T-helper 2 cell treated with Interferon-gamma antibody and Interleukin-4, amounts not matched to agents 100 ng/mL and 5 ng/mL, for 36 hours (primary cell): ENCODE results near the gene ZNF784. TPM values are rescaled to one million over a fixed set of nuclear protein-coding genes. Genes with fewer than 3 reads are reported as not detected.

Experiments used
- intact Hi-C: fragments of 100-400 bp; cut with micrococcal nuclease; formaldehyde crosslinking; loops from one replicate; pipeline ENCODE4 v1.15.1; 2023
- total RNA-seq: library from RNA; stranded (reverse); gene quantifications from 2 replicates; pipeline ENCODE4 v1.2.3, GENCODE V29; 2022

The ZNF784 gene
- total RNA-seq, 1 donor from 2014 or later, result 5.0 TPM

DNA sequence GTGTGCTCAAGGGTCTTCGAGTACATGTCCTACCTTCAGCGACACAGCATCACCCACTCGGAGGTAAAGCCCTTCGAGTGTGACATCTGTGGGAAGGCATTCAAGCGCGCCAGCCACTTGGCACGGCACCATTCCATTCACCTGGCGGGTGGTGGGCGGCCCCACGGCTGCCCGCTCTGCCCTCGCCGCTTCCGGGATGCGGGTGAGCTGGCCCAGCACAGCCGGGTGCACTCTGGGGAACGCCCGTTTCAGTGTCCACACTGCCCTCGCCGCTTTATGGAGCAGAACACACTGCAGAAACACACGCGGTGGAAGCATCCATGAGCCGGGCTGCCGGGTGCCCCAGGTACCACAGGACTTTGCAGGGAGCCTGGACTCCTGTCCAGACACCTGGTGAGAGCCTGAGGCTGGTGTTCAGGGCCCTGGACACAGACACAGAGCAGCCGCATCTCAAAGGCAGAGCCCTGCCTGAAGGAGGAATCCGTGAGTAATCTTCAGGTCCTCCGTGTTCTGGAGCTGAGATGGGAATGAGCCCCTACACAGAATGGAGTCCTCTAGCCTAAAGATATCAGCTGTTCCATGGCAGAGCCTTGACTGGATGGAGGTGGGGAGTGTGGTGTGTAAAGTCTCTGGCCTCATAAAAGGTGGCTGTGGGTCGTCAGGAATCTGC, 20.6 kb upstream of the ZNF784 start:
- intact Hi-C loops, result loop anchor here (5.0 kb wide), 1 partner anchor 1183 kb away; the partner anchor contains the start of gene LENG9

DNA sequence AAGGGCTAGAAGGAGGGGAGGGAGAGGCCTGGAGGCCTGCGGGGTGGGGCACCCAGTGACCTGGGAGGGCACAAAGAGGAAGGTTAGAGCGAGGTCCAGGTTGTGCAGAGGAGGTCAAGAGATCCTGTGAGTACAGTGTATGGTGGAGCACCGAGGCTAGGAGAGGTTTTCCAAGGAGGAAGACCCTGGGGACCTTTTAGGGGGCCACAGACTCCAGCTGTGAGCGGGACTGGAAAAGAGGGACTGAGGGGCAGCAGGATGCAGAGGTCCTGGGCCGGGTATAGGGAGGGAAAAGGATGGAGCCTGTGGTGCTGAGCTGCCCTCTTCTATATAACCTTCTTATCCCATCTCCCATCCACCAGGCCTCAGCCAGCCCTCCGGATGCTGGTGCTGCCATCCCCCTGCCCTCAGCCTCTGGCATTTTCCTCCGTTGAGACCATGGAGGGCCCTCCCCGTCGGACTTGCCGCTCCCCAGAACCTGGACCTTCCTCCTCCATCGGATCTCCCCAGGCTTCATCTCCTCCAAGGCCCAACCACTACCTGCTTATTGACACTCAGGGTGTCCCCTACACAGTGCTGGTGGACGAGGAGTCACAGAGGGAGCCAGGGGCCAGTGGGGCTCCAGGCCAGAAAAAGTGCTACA, 19.9 kb upstream of the ZNF784 start:
- intact Hi-C loops, result loop anchor here (5.0 kb wide), 1 partner anchor 1182 kb away; the partner anchor contains the start of gene LENG9

DNA sequence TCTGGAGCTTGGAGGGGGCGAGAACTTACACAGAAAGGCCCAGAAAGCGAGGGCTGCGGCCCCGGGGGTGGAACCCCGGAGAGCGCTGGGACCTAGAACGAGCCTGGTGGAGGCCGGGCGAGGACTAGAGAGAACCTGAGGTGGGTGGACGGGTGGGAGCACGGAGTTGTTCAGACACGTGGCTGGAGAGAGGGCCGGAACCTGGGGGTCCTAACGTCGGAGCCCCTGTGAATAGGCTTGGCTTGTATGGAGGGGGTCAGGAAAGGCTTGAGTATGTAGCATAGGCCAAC, 19.5 kb upstream of the ZNF784 start:
- intact Hi-C loops, result loop anchor here (1.0 to 5.0 kb wide), 3 partner anchors 9 to 1182 kb away; partner anchors contain the start of gene LENG9

DNA sequence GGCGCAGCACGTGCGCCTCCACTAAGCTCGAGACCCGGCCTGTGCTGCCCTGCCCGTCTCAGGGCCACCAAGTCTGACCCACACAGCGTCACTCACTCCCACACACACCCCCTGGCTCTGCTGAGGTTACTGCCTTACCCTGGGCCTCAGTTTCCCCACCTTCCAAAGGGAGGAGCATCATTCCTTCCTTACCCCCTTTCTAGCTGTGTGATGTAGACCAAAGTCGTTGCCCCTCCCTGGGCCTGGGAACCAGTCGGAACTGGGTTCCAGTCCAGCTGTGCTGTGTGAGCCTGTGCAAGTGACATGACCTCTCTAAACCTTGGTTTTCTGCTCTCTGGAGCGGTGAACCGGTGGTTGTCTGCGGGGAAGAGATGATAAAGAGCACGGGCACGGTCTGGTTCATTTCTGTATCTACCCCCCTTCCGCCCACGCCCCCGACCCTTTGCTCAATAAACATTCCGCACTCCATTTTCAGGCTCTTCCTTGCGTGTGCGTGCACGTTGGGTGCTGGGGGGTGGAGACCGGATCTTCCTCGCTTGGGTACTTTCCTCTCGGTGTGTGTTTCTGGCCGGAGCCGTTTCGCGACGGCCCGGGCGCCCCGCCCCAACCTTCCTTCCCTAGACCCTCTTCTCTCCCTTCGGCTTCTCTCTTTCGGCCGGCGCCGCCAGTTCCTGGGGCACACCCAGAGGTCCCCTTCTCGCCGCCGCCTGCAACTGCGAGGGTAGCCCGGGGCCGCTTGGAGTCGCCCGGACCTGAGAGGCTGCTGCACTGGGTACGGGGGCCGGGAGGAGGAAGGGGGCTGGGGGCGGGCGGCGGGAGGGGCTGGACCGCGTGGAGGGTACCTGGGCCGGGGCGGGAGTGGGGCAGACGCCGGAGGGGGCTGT, 18.9 kb upstream of the ZNF784 start, which contains the start of gene ZNF581:
TSS of gene ZNF581 (plus strand) at position 647 of the 884 bp plus-strand sequence. CDS start 923 bp downstream, outside the sequence.
- intact Hi-C loops, result loop anchor here (1.0 to 5.0 kb wide), 3 partner anchors 8 to 1181 kb away; partner anchors contain the start of gene LENG9

DNA sequence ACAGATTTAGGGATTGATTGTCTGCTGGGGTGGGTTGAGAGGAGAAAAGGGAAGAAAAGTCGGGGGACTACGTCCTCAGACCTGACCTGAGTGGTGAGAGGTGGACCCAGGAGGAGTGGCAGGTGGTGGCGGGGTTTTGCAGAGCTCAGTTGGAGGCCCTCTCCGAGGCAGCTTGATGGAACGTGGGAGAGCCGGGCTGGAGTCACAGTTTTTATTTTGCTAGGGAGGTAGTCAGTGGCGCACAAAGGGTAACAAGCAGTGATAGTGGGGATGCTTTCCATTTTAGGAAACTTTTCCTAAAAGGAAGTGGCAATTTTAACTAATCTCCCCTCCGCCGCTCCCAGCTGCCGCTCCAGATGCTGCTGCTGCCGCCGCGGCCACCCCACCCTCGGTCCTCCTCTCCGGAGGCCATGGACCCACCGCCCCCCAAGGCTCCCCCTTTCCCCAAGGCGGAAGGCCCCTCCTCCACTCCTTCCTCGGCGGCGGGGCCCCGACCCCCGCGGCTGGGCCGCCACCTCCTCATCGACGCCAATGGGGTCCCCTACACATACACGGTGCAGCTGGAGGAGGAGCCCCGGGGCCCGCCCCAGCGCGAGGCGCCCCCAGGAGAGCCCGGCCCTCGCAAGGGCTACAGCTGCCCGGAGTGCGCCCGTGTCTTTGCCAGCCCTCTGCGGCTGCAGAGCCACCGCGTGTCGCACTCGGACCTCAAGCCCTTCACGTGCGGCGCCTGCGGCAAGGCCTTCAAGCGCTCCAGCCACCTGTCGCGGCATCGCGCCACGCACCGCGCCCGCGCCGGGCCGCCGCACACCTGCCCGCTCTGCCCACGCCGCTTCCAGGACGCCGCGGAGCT, 18.0 kb upstream of the ZNF784 start:
- intact Hi-C loops, result loop anchor here (1.0 to 5.0 kb wide), 3 partner anchors 7 to 1180 kb away; partner anchors contain the start of gene LENG9

DNA sequence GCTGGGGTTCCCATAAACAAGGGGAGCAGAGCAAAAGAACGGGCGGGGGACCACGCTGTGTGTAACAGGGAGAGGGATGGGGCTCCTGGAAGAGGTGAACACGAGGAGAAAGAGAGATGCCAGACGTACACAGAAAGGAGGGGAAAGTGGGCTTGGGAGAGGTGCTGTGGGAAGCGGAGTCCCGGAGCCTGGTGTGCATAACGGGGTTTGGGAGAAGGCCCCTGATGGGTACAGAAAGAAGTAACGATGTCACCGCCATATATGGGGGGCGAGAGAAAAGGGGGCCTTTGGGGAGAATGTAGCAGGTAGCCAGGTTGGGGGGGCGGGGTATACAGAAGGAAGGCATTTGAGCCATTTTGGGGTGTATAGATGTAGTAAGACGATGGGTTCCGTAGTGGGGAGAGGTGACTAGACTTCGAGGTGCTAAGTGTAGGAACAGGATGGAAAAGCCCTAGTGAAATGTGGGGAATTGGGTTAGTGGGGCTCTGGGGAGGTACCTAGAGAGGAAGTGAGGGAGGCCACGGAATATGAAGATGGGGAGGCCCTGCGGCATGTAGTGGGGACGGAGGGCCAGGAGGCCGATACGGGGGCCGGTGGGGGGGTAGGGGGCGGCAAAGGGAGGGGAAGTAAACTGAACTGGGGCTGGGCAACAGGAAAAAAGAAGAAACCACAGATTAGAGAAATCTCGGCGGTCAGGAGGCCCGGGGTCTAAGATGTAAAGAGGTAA, 17.2 kb upstream of the ZNF784 start:
- intact Hi-C loops, result loop anchor here (5.0 kb wide), 1 partner anchor 1179 kb away; the partner anchor contains the start of gene LENG9

DNA sequence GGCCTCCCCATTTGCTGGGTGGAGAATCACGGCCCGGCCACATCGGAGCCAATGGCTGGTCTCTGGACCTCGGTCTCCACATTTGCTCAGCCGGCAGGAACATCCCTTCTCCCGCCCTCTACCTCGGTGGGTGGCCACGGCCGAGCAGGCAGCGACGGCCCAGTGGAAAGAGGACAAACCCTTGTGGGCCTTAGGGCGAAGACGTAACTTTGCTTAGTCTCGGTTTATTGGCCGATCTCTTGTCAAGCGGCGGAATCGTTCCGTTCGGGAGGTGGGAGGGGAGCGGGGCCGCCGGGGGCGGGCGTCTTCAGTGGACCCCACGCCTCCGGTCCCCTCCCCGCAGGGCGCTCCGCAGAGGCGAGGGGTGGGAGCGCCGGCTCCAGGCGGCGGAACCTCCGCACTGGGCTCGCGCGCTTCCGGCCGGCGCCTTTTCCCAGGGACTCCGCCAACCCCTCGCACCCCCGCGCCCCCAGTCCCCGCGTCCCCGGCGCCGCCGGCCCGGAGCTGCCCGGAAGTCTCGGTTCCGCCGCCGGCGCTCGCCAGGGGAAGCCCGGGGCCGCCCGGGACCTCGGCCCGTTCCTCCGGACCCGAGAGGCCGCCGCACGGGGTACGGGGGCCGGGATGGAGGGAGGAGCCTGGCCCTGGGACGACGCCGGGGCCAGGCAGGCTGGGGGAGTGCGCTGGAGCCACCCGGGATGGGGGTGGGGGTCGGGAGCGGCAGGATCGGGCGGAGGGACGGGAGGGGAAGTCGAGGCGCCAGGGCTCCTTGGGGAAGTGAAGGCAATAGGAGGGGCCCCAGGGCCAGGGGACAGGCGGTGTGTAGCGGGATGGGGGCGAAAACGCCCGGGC, 16.4 kb upstream of the ZNF784 start, which contains the start of gene ZNF580:
TSS of gene ZNF580 (plus strand) at position 426 of the 849 bp plus-strand sequence. CDS start 1,507 bp downstream, outside the sequence.
- intact Hi-C loops, result loop anchor here (5.0 kb wide), 1 partner anchor 1178 kb away; the partner anchor contains the start of gene LENG9

DNA sequence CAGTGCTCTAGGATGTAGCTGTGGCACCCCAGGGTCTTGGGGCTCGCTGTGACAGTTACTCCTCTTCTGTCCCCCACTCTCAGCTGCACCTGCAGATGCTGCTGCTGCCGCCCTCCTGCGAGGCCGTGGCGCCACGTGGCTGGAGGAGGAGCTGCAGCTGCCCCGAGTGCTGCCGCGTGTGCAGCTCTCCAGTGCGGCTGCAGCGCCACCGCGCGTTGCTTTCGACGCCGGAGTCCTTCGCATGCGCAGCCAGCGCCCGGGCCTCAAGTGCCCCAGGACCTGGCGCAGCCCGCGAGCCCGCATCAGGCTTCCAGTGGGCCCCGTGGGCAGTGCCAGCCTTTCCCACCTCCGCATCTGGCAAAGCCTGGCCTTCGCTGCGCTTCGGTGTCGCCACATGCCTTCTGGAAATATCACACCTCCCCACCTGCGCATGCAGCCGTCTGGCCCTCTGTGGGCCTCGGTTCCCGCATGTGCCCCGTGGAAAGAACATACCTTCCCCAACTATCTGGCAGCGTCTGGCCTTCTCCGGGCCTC, 15.7 kb upstream of the ZNF784 start:
- intact Hi-C loops, result loop anchor here (5.0 kb wide), 1 partner anchor 1178 kb away; the partner anchor contains the start of gene LENG9

DNA sequence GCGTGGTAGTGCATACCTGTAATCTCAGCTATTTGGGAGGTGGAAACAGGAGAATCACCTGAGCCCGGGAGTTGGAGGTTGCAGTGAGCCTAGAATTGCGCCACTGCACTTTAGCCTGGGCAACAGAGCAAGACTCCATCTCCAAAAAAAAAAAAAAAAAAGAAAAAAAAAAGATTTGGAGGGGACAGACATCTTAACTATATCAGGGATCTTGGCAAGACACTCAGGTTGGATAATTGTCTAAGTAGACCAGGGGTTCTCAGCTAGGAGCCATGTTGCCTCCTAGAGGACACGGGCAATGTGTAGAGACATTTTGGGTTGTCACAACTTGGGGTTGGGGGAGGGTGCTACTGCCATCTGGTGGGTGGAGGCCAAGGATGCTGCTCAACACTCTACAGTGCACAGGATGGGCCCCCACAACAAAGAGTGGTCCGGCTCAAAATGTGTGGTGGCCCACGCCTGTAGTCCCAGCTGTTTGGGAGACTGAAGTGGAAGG, 14.5 kb upstream of the ZNF784 start:
- intact Hi-C loops, result loop anchor here (10.0 kb wide), 1 partner anchor 254 kb away; the partner anchor contains the start of genes RPL28 and TMEM238

DNA sequence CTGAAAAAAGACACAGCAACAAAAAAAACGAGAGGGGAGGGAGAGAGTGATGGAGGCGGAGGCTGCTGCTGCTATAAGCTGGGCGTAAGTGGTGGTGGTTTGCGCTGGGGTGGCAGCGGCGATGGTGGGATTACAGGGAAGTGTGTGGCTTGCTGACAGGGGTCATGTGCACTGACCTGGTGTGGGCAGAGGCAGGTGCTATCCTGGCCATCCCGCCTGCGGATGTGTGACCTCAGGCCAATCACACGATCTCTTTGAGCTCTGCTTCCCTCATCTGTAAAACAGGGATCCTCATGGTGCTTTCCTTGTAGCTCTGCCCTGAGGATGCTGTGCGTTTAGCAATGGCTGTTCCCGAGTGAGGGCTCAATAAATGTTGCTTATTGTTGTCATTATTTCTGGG, 13.2 kb upstream of the ZNF784 start:
- intact Hi-C loops, result loop anchor here (10.0 kb wide), 1 partner anchor 253 kb away; the partner anchor contains the start of genes RPL28 and TMEM238

DNA sequence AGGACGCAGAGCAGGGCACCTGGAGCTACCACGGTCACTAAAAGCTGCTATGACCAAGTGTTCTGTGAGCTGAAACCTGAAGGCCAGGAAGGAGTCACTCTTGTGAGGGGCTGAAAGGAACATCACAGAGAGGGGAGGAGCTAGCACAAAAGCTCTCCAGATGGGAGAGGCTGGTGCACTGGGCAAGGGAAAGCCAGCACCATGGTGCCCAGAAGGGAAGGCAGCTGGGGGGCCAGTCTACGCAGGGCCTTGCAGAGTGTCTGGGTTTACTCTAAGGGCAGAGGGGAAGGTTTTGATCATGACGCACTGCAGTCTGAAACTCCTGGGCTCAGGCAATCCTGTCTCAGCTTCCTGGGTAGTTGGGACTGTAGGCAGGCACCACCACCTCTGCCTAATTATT, 12.4 kb upstream of the ZNF784 start:
- intact Hi-C loops, result loop anchor here (10.0 kb wide), 1 partner anchor 252 kb away; the partner anchor contains the start of genes RPL28 and TMEM238

DNA sequence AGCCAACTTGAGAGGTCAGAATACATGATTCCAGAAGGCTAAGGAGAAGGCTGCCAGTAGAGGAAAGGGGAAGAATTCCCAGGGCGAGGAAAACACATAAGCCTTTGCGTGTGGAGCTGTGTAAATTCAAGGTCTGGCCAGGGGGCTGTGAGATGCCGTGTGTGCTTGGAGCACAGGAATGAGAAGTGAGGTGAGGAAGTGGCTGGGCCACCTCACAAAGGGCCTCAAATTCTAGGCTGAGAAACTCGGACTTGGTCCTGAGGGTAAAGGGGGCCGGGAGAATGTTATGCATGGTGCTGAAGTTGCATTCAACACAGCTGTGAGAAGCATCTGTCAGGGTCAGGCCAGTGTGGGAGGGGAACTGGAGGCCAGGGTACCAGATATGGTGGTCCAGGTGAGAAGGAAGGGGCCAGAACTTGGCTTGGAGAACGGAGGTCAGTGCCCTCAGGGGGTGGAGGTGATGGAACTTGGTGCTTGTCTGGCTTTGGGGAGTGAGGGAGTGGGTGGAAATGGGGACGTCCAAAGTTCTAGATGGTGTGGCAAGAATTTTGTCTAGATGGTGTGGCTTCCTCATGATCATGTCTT, 11.6 kb upstream of the ZNF784 start:
- intact Hi-C loops, result loop anchor here (1.0 to 10.0 kb wide), 3 partner anchors 7 to 251 kb away; partner anchors contain the start of genes EPN1, RPL28, TMEM238 and ZNF581

DNA sequence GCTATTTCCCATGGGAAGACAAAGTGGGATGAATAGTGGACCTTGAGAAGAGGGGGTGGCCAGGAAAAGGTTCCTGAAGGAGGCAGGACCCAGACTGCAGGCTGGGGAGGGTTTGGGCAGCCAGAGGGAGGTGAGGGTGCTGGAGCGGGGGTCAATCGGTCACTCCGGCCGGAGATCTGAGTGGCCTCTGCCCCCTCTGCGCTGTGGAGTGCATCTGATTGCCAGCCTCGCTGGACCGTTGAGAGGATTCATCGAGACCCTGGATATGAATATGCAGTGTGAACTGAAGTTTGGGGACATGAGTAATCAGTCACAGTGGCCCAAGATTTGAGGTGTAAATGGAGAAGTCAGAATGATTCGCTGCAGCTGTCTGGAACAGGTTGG, 11.0 kb upstream of the ZNF784 start:
- intact Hi-C loops, result loop anchor here (1.0 to 10.0 kb wide), 3 partner anchors 8 to 251 kb away; partner anchors contain the start of genes EPN1, RPL28, TMEM238 and ZNF581

DNA sequence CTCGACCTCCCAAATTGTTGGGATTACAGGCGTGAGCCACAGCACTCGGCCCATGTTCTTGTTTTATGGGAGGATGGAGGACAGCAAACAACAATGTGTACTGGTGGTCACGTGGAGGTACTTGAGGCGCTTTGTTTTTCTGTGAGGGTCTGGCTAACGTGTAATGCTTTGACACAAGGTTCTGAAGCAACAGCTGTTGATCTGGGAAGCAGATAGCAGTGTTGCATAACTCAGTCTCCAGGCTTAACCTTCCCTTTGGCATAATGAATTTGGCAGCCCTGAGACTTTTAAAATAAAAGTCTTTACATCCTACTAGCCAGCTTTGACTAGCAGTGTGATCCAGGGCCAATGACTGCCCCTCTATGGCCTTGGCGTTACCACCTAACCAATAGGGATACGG, 9.5 kb upstream of the ZNF784 start:
- intact Hi-C loops, result loop anchor here (2.0 to 10.0 kb wide), 3 partner anchors 41 to 249 kb away; partner anchors contain the start of genes EPN1, RPL28 and TMEM238

DNA sequence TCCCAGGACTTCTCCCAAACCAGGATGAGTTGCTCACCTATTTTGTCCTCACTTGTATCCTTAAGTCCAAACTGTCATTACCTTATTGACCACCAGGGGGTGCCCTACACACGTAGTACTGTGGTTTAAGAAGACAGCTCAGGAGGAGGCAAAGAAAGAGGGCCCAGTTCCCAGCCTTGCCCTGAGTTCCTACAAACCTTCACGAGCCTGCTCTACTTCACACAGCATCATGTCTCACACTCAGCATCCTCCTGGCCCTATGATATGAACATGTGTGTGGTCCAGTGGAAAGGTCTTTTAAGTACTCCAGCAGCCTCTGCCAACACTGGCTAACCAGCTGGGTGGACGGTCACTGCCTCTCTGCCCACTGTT, 8.1 kb upstream of the ZNF784 start:
- intact Hi-C loops, result loop anchor here (1.0 to 10.0 kb wide), 3 partner anchors 22 to 248 kb away; partner anchors contain the start of genes RPL28 and TMEM238

DNA sequence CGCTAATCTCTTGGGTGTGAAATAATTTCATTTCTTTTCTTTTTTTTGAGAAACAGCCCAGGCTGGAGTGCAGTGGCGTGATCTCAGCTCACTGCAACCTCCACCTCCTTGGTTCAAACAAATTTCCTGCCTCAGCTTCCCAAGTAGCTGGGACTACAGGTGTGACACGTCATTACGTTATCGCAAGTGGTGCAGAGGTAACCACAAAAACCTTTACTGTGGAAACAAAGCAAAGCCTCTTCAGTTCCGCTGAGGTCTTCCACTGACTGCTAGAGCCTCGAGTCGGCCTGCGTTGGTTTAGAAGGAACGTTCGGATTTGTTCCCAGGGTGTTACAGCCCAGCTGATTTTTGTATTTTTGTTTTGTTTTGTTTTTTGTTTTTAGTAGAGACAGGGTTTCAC, 2.0 kb upstream of the ZNF784 start:
- intact Hi-C loops, result no loop called here

DNA sequence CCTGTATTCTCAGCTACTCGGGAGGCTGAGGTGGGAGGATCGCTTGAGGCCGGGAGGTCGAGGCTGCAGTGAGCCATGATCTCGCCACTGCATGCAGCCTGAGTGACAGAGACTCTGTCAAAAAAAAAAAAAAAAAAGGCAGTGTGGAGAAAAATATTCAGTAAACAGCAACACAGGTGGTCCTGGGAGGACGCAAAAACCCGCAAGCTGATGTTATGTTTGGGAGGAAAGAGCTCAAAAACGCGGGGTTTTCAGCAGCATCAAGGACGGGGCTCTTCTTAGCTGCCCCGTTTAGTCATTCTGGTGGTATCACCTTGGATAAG, 599 bp upstream of the ZNF784 start:
- intact Hi-C loops, result no loop called here
